GM08714 (cell line): ENCODE results near the gene UBE2R2.

Source experiments
- H3K4me3 ChIP-seq: fragments of 200-500 bp; sonication (Bioruptor generic); 2 replicates; pipeline ENCODE4 v1.5.1; 2014; ENCODE audit warnings: mild to moderate bottlenecking, low read length, inconsistent platforms
- ZNF274 ChIP-seq: IDR thresholded peaks from 2 replicates; pipeline ENCODE4 v1.6.1; 2012; ENCODE audit warnings: mild to moderate bottlenecking, low read depth, low read length

Gene UBE2R2

GRCh38 chr9:33880211-33881089 is 63.5 kb downstream of the UBE2R2 start:
- no peak overlapping the region for H3K4me3 ChIP-seq

DNA sequence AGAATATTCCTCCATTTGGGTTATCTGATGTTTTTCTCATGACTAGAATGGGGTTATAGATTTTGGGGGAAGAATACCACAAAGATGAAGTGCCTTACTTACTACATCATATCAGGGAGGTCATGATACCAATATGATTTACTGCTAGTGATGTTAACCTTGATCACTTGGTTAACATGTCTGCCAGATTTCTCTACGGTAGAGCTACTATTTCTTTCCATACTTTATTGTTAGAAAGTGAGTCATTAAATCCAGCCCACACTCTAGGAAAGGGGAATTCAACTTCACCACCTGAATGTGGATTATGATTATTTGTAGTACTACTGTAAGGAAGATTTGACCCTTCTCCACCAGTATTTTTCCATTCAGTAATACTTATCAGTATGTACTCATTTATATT is 64.7 kb downstream of the UBE2R2 start:
- H3K4me3 ChIP-seq = no peak overlapping the region
- TF ChIP-seq ZNF274 = no peak

More at GRCh38 chr9:33880211-33881089, 63.5 kb downstream of the UBE2R2 start:
- TF ChIP-seq ZNF274 = no peak

GRCh38 chr9:33884856-33885701 is 68.1 kb downstream of the UBE2R2 start:
- H3K4me3 ChIP-seq = no peak overlapping the region
- TF ChIP-seq ZNF274 = no peak

DNA sequence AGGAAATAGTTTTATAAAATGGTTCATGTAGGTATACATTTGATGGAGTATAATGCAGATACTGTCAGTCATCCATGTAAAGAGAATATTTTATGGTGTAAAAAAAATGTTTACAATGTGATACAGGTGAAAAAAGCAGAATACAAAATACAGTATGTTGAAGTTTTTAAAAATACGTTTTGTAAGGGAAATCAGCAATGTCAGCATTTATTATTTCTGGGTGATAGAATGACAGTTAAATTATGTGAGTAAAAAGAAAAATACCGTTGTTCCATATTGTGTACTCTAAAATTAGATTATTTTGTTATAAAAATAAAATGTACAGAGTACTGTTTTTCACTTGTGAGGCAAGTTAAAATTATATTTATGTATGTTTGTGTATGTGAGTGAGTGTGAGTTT is 69.0 kb downstream of the UBE2R2 start:
- no peak overlapping the region for H3K4me3 ChIP-seq
- no peak for TF ChIP-seq ZNF274

- TF ChIP-seq ZNF274 = no peak
- no peak overlapping the region for H3K4me3 ChIP-seq
Measured at GRCh38 chr9:33893861-33894260, 76.9 kb downstream of the UBE2R2 start.

DNA sequence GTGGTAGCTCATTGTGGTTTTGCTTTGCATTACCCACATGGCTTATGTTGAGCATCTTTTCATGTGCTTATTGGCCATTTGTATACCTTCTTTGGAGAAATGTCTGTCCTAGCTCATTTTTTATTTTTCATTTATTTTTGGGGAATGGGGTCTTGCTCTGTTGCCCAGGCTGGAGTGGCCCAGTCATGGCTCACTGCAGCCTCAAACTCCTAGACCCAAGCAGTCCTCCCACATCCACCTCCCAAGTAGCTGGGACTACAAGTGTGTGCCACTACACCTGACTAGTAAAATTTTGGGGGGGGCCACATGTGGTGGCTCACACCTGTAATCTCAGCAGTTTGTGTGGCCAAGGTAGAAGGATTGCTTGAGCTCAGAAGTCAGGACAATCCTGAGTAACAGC is 77.4 kb downstream of the UBE2R2 start:
- no peak overlapping the region for H3K4me3 ChIP-seq
- no peak for TF ChIP-seq ZNF274

GRCh38 chr9:33903157-33903780 is 86.3 kb downstream of the UBE2R2 start:
- TF ChIP-seq ZNF274 = no peak
- H3K4me3 ChIP-seq = no peak overlapping the region

- no peak for TF ChIP-seq ZNF274
Measured at GRCh38 chr9:33905137-33905536, 88.2 kb downstream of the UBE2R2 start.

GRCh38 chr9:33906769-33907168 is 89.8 kb downstream of the UBE2R2 start:
- no peak for TF ChIP-seq ZNF274
- no peak overlapping the region for H3K4me3 ChIP-seq

More at GRCh38 chr9:33905137-33905536, 88.2 kb downstream of the UBE2R2 start:
- H3K4me3 ChIP-seq = no peak overlapping the region

DNA sequence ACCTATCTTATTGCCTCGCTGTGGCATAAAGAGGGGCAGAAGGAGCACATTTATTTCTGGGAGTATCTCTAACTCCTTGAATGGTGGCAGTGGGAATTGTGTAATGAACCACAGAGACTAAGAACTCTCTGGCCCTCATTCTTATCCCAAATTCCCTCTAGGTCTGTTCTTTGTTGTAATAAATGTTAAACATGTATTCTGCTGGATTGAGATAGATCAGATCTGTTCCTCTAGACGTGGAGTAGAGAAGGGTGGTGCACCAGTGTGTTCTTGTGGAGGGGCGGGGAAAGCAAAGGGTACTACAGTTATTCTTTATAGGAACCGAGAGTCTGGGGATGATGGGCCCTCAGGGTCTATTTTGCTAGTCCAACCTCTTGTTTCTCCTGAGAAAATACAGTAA is 90.4 kb downstream of the UBE2R2 start:
- no peak for TF ChIP-seq ZNF274
- H3K4me3 ChIP-seq = no peak overlapping the region

DNA sequence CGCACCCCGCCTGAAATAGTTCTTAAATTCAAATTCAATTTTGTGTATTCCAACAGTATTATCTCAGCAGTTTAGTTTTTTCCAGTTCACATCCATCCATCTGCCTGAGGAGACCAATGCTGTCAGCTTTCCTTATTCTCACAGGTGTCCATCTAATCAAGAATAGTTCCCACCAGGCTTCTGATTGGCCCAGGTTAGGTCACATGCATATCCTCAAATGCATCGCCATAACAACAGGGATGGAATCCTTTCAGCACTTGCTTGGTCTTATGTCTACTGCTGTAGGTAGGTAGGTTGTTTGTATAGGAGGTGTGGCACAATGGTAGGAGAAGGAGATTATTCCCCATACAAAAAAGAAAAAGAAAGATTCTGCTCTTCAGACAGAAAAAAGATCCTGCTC is 91.2 kb downstream of the UBE2R2 start:
- H3K4me3 ChIP-seq = no peak overlapping the region
- TF ChIP-seq ZNF274 = no peak

- TF ChIP-seq ZNF274 = no peak
- no peak overlapping the region for H3K4me3 ChIP-seq
Measured at GRCh38 chr9:33908749-33909148, 91.8 kb downstream of the UBE2R2 start.

DNA sequence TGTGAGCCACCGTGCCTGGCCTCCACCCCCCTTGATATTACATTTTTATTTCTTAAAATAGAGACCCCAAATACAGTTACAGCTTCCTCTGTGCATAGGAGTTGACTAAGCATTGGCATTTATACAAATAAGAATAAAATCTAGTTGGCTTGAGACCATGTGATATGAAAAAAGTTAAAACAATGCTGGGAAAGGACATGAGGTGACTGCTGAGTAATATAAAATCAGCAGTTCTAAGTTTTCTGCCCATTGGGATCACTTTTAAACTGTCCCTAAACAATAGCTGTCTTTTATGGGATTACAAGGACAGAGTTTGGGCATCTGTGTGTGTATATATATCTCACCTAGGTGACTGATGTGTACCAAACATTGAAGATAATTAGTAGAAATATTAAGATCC is 96.6 kb downstream of the UBE2R2 start:
- TF ChIP-seq ZNF274 = no peak
- no peak overlapping the region for H3K4me3 ChIP-seq

DNA sequence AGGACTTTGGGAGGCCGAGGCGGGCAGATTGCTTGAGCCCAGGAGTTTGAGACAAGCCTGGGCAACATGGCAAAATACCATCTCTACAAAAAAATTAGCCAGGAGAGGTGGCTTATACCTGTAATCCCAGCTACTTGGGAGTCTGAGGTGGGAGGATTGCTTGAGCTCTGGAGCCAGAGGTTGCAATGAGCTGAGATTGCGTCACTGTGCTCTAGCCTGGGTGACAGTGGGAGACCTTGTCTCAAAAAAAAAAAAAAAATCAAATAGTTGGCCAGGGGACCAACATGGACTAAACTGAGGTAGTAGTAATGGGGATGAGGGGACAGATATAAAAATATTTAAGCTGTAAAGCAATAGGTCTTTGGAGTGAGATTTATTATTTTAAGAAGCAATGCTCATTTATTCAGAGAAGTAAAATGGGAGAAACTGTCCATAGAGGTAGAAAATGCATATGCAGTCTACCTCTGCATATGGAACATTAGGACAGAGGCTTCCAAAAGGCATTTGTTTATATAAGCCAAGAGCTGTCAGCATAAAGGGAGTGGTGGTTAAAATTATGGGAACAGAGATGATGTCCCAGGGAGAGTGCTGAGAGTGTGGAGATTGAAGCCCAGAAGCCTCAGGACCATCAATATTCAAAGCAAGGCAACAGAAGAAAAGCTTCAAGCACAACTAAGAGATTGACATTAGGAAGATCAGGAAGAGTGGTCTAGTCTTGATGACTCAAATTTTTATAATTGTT is 98.1 kb downstream of the UBE2R2 start:
- no peak for TF ChIP-seq ZNF274
- H3K4me3 ChIP-seq = no peak overlapping the region

GRCh38 chr9:33917036-33917435 is 100.1 kb downstream of the UBE2R2 start:
- no peak for TF ChIP-seq ZNF274
- no peak overlapping the region for H3K4me3 ChIP-seq
